Measurements from ENCODE around the gene SEMA4B. TPM values are rescaled to one million over a fixed set of nuclear protein-coding genes. Genes with fewer than 3 reads are reported as not detected.

SEMA4B gene
- total and polyA plus RNA-seq, 2 of the 8 experiments (the other 6 are each of a cell fraction or from before 2014, with no cell fraction given) = 42.7 to 43.0 TPM

DNA sequence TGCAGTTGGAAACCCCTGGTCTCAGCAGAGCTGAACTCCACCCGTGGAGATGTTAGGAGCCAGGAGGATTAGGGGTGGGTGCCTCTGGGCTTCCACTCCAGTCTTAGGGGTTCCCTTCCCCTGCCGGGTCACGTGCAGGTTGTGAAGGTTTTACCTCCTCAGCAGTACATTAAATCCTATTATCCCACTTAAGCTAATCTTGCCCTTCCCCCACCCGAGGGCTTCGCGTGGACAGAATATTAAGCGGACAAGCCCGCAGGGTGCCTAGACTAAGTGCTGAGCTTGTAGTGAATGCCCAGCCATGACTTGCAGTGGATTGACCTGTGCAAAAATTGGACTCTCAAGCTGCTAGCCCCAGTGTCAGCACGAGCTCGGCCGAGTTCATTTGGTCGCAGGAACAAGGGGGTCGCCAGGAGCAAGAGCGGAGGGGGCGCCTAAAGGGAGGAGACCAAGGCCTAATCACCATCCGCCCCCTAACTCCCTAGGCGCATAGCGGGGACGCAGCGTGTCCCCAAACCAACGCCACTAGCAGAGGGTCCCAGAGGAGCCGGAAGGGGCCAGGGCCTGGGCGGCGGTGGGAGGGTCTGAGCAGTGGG is 498 bp upstream of the SEMA4B start (continued):
- TF ChIP-seq, protein P1, sequence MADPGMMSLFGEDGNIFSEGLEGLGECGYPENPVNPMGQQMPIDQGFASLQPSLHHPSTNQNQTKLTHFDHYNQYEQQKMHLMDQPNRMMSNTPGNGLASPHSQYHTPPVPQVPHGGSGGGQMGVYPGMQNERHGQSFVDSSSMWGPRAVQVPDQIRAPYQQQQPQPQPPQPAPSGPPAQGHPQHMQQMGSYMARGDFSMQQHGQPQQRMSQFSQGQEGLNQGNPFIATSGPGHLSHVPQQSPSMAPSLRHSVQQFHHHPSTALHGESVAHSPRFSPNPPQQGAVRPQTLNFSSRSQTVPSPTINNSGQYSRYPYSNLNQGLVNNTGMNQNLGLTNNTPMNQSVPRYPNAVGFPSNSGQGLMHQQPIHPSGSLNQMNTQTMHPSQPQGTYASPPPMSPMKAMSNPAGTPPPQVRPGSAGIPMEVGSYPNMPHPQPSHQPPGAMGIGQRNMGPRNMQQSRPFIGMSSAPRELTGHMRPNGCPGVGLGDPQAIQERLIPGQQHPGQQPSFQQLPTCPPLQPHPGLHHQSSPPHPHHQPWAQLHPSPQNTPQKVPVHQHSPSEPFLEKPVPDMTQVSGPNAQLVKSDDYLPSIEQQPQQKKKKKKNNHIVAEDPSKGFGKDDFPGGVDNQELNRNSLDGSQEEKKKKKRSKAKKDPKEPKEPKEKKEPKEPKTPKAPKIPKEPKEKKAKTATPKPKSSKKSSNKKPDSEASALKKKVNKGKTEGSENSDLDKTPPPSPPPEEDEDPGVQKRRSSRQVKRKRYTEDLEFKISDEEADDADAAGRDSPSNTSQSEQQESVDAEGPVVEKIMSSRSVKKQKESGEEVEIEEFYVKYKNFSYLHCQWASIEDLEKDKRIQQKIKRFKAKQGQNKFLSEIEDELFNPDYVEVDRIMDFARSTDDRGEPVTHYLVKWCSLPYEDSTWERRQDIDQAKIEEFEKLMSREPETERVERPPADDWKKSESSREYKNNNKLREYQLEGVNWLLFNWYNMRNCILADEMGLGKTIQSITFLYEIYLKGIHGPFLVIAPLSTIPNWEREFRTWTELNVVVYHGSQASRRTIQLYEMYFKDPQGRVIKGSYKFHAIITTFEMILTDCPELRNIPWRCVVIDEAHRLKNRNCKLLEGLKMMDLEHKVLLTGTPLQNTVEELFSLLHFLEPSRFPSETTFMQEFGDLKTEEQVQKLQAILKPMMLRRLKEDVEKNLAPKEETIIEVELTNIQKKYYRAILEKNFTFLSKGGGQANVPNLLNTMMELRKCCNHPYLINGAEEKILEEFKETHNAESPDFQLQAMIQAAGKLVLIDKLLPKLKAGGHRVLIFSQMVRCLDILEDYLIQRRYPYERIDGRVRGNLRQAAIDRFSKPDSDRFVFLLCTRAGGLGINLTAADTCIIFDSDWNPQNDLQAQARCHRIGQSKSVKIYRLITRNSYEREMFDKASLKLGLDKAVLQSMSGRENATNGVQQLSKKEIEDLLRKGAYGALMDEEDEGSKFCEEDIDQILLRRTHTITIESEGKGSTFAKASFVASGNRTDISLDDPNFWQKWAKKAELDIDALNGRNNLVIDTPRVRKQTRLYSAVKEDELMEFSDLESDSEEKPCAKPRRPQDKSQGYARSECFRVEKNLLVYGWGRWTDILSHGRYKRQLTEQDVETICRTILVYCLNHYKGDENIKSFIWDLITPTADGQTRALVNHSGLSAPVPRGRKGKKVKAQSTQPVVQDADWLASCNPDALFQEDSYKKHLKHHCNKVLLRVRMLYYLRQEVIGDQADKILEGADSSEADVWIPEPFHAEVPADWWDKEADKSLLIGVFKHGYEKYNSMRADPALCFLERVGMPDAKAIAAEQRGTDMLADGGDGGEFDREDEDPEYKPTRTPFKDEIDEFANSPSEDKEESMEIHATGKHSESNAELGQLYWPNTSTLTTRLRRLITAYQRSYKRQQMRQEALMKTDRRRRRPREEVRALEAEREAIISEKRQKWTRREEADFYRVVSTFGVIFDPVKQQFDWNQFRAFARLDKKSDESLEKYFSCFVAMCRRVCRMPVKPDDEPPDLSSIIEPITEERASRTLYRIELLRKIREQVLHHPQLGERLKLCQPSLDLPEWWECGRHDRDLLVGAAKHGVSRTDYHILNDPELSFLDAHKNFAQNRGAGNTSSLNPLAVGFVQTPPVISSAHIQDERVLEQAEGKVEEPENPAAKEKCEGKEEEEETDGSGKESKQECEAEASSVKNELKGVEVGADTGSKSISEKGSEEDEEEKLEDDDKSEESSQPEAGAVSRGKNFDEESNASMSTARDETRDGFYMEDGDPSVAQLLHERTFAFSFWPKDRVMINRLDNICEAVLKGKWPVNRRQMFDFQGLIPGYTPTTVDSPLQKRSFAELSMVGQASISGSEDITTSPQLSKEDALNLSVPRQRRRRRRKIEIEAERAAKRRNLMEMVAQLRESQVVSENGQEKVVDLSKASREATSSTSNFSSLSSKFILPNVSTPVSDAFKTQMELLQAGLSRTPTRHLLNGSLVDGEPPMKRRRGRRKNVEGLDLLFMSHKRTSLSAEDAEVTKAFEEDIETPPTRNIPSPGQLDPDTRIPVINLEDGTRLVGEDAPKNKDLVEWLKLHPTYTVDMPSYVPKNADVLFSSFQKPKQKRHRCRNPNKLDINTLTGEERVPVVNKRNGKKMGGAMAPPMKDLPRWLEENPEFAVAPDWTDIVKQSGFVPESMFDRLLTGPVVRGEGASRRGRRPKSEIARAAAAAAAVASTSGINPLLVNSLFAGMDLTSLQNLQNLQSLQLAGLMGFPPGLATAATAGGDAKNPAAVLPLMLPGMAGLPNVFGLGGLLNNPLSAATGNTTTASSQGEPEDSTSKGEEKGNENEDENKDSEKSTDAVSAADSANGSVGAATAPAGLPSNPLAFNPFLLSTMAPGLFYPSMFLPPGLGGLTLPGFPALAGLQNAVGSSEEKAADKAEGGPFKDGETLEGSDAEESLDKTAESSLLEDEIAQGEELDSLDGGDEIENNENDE (IDR thresholded peaks at IDR 0.05; ENCODE audit: insufficient replicate concordance, low read length) = no peak
- no peak for TF ChIP-seq KDM5A (IDR thresholded peaks at IDR 0.05; ENCODE audit: low read length)
